Activated gamma-delta T cell treated with Interleukin-2 at 50 U/mL for 16 hours (primary cell): ENCODE measurements around the gene GSG1.
A peak's percentile ranks its signal among the peaks of the same experiment; 100 is the strongest.
"Not testable (repeated sequence)": the region's sequence is repeated elsewhere in the genome, so short reads cannot be mapped to it uniquely, and the experiment has no call there.

Source experiments
- DNase-seq: peaks from one replicate; pipeline ENCODE4 v3.0.0-alpha.2; 2020

Gene GSG1

GRCh38 chr12:13049816-13050215 lies 53.7 kb downstream of the GSG1 start:
- DNase-seq: no peak

- no peak for DNase-seq
These were observed 56.5 kb downstream of the GSG1 start for GRCh38 chr12:13046964-13047363.

- DNase-seq: no peak
These were observed 57.7 kb downstream of the GSG1 start for GRCh38 chr12:13045816-13046215.

- no peak for DNase-seq
These were observed 58.6 kb downstream of the GSG1 start for GRCh38 chr12:13044906-13045299.

GRCh38 chr12:13044002-13044905 lies 59.2 kb downstream of the GSG1 start, which contains the start of gene FAM234B:
Gene FAM234B (plus strand): TSS chr12:13044381. CDS start chr12:13044404, 23 bp downstream.
- DNase-seq: peak; percentile 69

- DNase-seq: no peak
These were observed 60.7 kb downstream of the GSG1 start for GRCh38 chr12:13042666-13043230.

GRCh38 chr12:13041224-13041623 lies 62.2 kb downstream of the GSG1 start:
- no peak for DNase-seq

- no peak for DNase-seq
These were observed 64.0 kb downstream of the GSG1 start for GRCh38 chr12:13039328-13039956.

GRCh38 chr12:13038491-13039161 lies 64.8 kb downstream of the GSG1 start:
- DNase-seq: no peak

- no peak for DNase-seq
These were observed 66.6 kb downstream of the GSG1 start for GRCh38 chr12:13036881-13037280.

GRCh38 chr12:13035335-13035734 lies 68.1 kb downstream of the GSG1 start:
- DNase-seq: not testable (repeated sequence)
